Measurements from ENCODE around the gene FAM110A.
"Not testable (repeated sequence)": the region's sequence is repeated elsewhere in the genome, so short reads cannot be mapped to it uniquely, and the experiment has no call there.

The FAM110A gene

DNA sequence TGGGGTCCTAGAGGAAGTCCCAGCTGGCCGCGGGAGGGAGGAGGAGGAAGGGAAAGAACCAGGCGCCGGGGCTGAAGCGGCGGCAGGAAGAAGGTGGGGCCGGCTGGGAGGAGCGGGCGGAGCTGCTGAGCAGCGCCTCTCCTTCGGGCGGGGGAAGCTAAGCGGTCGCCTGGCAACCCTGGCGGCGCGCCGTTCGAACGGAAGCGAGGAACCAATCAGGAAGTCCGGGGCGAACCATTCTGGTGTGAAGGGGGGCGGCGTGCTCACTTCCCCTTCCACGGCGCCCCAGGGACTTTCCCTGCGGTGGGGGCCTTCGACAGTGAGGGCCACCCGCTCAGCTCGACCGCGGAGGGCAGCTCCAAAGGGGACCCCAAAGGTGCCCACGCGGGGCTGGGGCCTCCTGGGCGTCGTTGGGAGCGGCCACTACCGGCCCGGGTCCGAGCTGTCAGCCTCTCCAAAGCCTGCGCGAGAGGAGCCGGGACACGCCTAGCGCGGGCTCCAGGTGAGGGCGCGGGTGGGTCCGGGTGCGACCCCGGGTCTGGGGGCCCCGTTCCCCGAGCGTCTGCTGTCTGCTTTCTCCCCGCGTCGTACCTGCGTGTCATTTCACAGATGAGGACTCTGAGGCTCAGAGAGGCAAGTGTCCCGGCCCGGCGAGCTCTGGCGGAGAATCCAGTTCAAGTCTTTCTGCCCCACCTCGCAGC, at the start of gene FAM110A:
Gene FAM110A (plus strand): TSS at position 266 of the 701 bp plus-strand sequence. CDS start 11,090 bp downstream, outside the sequence.
- peak; percentile 65 for DNase-seq

DNA sequence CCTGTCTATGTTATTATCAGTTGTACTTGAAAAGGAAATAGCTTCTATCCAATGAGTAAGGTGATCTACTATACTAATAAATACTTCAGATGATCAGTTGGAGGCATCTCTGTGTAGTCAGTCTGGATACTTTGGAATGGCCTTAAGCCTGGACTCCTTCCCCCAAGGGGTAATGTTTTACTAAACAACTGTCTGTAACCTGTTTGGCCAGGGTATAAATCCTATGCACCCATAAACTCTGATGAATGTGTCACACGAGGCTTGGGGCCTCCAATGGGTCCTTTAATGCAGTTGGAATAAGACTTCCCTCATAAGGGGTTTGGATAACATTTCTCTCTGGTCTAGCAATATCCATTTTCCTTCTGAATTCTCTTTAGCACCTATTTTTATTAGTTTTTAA, 45.7 kb upstream of the FAM110A start:
- no peak for DNase-seq

DNA sequence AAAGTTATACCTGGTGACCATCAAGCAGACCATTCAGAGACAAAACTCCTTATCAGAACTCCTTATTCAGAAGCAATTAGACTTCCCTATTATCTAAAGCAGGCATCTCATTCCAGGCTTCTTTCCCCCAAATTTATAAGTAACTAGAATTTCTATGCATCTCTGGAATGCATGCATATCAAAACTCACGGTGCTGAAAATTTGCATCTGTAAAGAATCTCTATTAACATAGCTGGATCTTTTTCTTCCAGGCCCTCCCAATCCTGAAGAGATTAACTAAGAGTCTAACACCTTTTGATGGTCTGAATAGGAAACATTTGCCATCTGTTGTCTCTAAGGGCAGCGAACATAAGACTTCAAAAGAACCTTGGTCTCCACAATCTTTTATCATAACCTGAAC, 42.5 kb upstream of the FAM110A start:
- no peak for DNase-seq

- DNase-seq = no peak
These were observed 41.3 kb upstream of the FAM110A start for GRCh38 chr20:792248-792647.

DNA sequence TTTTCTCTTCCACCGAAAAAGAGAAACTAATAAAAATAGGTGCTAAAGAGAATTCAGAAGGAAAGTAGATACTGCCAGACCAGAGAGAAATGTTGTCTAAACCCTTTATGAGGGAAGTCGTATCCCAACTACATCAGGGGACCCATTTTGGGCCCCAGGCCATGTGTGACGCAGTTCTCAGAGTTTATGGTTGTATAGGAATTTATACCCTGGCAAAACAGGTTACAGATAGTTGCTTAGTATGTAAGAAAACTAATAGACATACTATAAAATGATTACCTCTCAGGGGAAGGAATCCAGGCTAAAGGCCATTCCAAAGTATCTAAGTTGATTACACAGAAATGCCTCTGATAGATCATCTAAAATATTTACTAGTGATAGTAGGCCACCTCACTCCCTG, 36.6 kb upstream of the FAM110A start:
- DNase-seq = no peak

DNA sequence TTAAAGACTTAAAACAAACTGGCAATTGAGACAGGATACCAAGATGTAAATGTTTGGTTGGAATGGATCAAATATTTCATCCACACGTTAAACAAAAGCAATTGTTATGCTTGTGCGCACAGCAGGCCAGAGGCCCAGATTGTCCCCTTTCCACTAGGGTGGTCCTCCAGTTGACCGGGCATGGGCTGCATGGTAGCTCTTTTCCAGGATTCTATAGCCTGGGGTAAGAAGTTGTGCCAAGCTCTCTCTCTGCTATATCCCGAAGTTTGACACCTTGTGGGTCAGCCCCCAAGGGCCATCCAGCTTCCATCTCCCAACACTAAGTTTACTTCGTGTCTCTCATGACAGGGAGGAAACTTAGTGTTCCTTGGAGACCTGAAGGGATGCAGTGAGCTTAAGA, 34.8 kb upstream of the FAM110A start:
- not testable (repeated sequence) for DNase-seq

- DNase-seq = not testable (repeated sequence)
These were observed 33.5 kb upstream of the FAM110A start for GRCh38 chr20:800026-800425.

DNA sequence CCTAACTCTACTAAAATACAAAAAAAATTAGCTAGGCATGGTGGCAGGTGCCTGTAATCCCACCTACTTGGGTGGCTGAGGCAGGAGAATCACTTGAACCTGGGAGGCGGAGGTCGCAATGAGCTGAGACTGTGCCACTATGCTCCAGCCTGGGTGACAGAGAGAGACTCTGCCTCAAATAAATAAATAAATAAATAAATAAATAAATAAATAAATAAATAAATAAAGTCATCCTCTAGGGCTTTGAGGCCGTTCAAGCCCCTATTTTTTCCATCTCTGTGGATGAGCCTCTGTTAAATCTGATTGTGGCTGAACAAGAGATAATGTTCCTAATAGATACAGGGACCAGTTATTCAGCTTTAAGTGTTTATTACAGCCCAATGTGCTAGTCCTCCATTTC, 31.8 kb upstream of the FAM110A start:
- DNase-seq = no peak

- DNase-seq = no peak
These were observed 27.8 kb upstream of the FAM110A start for GRCh38 chr20:805713-806112.

DNA sequence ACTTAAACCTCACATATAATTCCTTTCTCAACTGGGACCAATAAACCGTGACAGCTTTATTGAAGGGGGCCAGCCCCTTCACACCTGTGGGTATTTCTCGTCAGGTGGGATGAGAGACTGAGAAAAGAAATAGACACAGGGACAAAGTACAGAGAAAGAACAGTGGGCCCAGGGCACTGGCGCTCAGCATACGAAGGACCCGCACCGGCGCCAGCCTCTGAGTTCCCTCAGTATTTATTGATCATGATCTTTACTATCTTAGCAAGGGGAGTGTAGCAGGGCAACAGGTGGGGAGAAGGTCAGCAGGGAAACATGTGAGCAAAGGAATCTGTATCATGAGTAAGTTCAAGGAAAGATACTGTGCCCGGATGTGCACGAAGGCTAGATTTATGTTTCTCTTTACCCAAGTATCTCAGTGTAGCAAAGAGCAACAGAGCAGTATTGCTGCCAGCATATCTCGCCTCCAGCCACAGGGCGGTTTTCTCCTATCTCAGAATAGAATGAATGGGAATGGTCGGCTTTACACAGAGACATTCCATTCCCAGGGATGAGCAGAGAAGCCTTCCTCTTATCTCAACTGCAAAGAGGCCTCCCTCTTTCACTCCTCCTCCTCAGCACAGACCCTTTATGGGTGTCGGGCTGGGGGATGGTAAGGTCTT, 21.6 kb upstream of the FAM110A start:
- not testable (repeated sequence) for DNase-seq

DNA sequence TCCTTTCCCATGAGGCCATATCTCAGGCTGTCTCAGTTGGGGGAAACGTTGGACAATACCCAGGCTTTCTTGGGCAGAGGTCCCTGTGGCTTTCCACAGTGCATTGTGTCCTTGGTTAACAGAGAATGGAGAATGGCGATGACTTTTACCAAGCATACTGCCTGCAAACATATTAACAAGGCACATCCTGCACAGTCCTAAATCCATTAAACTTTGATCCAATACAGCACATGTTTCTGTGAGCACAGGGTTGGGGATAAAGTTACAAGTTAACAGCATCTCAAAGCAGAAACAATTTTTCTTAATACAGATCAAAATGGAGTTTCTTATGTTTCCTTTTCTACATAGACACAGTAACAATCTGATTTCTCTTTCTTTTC, 21.1 kb upstream of the FAM110A start:
- not testable (repeated sequence) for DNase-seq

DNA sequence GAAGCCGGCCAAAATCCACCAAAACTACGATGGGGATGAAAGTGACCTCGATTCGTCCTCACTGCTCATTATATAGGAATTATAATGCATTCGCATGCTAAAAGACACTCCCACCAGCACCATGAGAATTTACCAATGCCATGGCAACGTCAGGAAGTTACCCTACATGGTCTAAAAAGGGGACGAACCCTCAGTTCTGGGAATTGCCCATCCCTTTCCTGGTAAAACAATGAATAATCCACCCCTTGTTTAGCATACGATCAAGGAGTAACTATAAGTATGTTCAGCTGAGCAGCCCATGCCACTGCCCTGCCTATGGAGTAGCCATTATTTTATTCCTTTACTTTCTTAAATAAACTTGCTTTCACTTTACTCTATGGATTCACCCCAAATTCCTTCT, 20.1 kb upstream of the FAM110A start:
- no peak for DNase-seq

DNA sequence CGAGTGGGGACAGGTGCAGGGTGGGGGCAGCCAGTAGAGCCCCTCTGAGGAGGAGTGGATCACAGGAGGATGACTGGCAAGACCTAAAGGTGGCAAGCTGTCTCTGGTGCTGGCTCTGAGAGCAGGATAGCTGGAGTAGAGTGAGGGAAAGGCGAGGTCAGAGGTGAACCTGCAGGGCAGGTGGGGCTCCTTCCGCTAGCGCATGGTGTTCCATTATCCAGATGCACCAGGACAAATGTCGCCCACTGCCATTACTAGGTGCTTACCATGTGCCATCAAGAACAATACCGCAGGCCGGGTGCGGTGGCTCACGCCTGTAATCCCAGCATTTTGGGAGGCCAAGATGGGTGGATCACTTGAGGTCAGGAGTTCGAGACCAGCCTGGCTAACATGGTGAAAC, 18.3 kb upstream of the FAM110A start:
- no peak for DNase-seq

DNA sequence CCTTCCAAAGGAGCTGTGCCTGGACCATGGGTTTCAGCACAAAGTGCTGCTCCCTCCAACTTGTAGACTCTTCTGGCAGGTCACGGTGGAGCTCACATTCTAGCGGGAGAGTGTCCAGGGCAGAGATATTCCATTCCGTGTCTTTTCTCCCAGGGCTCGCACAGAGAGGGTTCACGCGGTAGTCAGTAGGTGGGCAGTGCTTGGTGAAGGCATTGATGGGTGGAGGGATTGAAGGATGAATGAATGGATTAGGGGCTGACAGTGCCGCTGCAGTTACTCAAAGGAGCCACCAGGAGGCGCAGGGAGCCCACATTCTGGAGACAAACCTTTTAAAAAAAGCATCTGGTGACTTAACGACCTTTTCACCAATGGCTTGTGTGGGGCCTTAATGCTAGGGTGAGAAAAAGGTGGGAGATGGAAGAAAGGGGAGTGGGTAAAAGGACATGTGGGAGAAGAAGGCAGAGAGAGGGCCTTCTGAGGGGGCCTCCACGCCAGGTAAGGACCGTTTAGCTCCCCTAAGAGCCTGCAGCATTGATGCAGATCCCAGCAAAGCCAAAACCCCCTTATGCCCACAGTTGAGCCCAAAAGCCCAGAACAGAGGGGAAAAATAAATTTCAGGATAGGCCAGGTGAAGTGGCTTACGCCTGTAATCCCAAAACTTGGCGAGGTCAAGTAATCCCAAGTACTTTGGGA, 17.5 kb upstream of the FAM110A start:
- DNase-seq = no peak

- no peak for DNase-seq
These were observed 15.4 kb upstream of the FAM110A start for GRCh38 chr20:818001-818664.

DNA sequence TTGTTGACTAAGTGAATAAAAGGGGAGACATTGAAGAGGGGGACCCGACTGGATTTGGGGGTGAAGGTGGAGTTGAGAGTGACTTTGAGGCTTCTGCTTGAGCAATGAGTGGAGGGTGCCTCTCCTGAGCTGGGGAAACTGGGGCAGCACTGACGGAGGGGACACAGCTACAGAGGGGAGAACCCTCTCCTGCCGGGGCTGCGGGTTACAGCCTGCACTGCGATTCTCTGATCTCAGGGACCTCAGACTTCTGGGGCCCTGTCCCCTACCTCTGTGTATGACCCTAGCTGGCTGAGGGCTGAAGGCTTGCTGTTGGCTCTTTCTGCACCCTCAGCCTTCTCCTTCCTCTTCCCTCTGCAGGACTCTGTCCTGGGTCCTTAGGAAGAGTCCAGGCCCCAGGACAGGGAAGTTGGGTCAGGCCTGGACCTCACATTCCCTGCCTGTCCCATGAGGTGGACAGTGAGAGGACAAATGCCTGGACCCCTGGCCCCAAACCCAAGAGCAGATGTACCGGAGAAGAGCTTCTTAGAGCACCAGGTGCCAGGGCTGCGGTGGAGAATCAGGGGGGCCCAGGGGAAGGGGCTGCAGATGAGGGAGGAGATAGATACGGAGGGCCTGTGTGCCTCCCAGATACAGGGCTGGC, 13.7 kb upstream of the FAM110A start:
- no peak for DNase-seq

DNA sequence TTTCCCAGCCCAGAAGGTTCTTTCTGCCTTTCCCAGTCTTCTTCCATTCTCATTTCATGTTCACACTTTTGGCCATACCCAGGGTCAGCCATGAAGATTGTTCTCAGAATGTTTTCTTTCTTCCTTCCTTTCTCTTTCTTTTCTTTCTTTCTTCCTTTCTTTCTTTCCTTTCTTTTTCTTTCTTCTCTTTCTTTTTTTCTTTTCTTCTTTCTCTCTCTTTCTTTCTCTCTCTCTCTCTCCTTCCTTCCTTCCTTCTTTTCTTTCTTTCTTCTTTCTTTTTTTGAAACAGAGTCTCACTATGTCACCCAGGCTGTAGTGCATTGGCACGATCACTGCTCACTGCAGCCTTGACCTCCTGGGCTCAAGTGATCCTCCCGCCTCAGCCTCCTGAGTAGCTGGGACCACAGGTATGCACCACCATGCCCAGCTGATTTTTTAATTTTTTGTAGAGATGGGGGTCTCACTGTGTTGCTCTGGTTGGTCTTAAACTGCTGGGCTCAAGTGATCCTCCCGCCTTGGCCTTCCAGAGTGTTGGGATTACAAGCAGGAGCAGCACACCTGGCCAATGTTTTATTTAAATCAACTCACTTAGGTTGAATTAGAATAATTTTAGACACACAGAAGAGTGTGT, 13.1 kb upstream of the FAM110A start:
- DNase-seq = no peak

DNA sequence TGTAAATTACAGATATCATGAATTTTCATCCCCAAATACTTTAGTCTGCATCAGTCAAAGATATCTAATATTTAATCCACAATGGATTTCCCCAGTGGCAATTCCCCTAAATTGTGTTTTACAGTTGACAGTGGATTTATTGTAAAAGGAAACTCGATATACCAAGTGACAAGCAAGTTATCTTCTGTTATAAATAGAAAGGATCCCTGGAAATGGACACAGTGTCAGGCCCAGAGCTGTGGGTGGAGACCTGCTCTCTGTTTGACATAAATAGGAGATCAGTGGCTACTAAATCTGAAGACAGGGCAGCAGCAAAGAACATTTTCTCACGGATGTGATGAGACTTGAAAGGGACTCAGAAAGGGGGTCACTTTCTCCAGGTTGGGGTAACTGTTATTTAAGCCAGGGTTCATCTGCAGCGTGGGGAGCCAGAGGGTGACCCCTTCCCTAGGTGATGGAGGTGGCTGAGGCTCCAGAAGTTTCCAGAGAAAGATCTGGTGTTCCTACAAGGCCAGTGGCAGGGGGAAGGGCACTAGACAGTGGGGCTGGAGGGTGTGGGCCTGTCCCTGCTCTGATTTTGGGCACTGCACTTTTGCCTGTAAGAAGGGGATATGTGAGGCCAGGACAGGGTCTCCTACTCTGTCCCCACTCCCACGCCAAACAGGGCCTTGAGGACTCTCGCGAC, 12.3 kb upstream of the FAM110A start:
- DNase-seq = no peak

GRCh38 chr20:821731-822065, 11.8 kb upstream of the FAM110A start:
- no peak for DNase-seq

- DNase-seq = no peak
These were observed 10.6 kb upstream of the FAM110A start for GRCh38 chr20:822651-823573.

DNA sequence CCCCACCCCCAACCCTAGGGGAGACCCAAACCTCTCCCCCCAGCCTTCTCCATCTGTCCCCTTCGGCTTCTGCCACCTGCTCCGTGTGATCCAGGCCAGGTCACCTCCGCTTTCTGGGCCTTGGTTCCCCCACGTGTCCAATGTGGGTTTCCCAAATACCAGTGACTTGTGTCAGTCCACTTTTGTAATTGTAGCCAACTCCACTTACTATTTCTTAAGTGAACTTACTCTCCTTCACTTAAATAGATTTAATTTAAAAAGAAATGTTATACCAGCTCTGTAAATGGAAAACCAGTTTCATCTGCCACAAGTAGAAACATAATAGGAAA, 10.0 kb upstream of the FAM110A start:
- DNase-seq = no peak

Data from SIG-M5 (cell line).